IMR-90 (cell line): ENCODE measurements around the gene LONP2. TPM values are rescaled to one million over a fixed set of nuclear protein-coding genes. Genes with fewer than 3 reads are reported as not detected.

Source experiments
- ATAC-seq: fragments of 200-7000 bp; cut with Tn5 transposase; 2 replicates; pipeline ENCODE4 v1.9.1; 2020; ENCODE audit warnings: low read depth, mild to moderate bottlenecking, moderate library complexity
- BruUV-seq: library from RNA; stranded (reverse); fragments of 400-500 nt; replicated peaks from 2 replicates; lab custom pipeline; 2021; lab: Mats Ljungman, UMichigan
- CTCF ChIA-PET: fragments of 300-600 bp; formaldehyde crosslinking; extraction: SDS; loops from one replicate; lab custom pipeline; 2021; ENCODE audit warnings: antibody characterized with exemption; lab: Yijun Ruan, JAX
- POLR2A ChIA-PET: fragments of 300-600 bp; sonication (Branson Sonifier 250); formaldehyde crosslinking; loops from one replicate; lab custom pipeline; 2022; ENCODE audit warnings: antibody characterized with exemption; ENCODE audit not compliant: unreplicated experiment; lab: Charles Lee
- DNase-seq: peaks from one replicate; pipeline ENCODE4 v3.0.0; 2013
- H2AFZ ChIP-seq: replicated peaks from 2 replicates; pipeline ENCODE3; 2013; ENCODE audit warnings: low read length, mild to moderate bottlenecking; ENCODE audit not compliant: poor library complexity
- H2AK5ac ChIP-seq: 2 replicates; pipeline ENCODE4 v1.6.1; 2013; ENCODE audit warnings: low read depth, low read length, inconsistent platforms
- H2AK9ac ChIP-seq: replicated peaks from 2 replicates; pipeline ENCODE3; 2013; ENCODE audit warnings: mild to moderate bottlenecking, low read depth, low read length, moderate library complexity; ENCODE audit not compliant: poor library complexity
- H2BK120ac ChIP-seq: 2 replicates; pipeline ENCODE4 v1.6.1; 2013; ENCODE audit warnings: low read depth, low read length, inconsistent platforms
- H2BK15ac ChIP-seq: 3 replicates; pipeline ENCODE4 v1.6.1; 2013; ENCODE audit warnings: low read depth, low read length, inconsistent platforms
- H2BK20ac ChIP-seq: 2 replicates; pipeline ENCODE4 v1.6.1; 2013; ENCODE audit warnings: low read depth, mild to moderate bottlenecking, inconsistent platforms, low read length, moderate library complexity
- H2BK5ac ChIP-seq: 2 replicates; pipeline ENCODE4 v1.6.1; 2013; ENCODE audit warnings: mild to moderate bottlenecking, low read depth, low read length, inconsistent platforms; ENCODE audit not compliant: poor library complexity, severe bottlenecking
- H3K14ac ChIP-seq: replicated peaks from 2 replicates; pipeline ENCODE4 v1.6.1; 2013; ENCODE audit warnings: low read depth, low read length, inconsistent platforms
- H3K18ac ChIP-seq: 2 replicates; pipeline ENCODE4 v1.6.1; 2013; ENCODE audit warnings: low read depth, low read length, control low read depth
- H3K23ac ChIP-seq: 2 replicates; pipeline ENCODE4 v1.6.1; 2013; ENCODE audit warnings: low read depth, low read length, inconsistent platforms
- H3K27ac ChIP-seq: 2 replicates; pipeline ENCODE4 v1.5.1; 2013; ENCODE audit warnings: mild to moderate bottlenecking, control low read depth, low read length; ENCODE audit not compliant: insufficient read depth
- H3K27me3 ChIP-seq: 2 replicates; pipeline ENCODE4 v1.6.1; 2013; ENCODE audit warnings: low read length; ENCODE audit not compliant: control insufficient read depth, insufficient read depth
- H3K36me3 ChIP-seq: 2 replicates; pipeline ENCODE4 v1.6.1; 2013; ENCODE audit warnings: low read length, mixed read lengths; ENCODE audit not compliant: control insufficient read depth, insufficient read depth
- H3K4ac ChIP-seq: 2 replicates; pipeline ENCODE4 v1.6.1; 2013; ENCODE audit warnings: low read depth, low read length, inconsistent platforms
- H3K4me1 ChIP-seq: 2 replicates; pipeline ENCODE4 v1.6.1; 2013; ENCODE audit warnings: low read length, mixed read lengths; ENCODE audit not compliant: control insufficient read depth, insufficient read depth
- H3K4me2 ChIP-seq: 2 replicates; pipeline ENCODE4 v1.6.1; 2013; ENCODE audit warnings: low read depth, mild to moderate bottlenecking, control low read depth, low read length, moderate library complexity
- H3K4me3 ChIP-seq: 2 replicates; pipeline ENCODE4 v1.5.1; 2013; ENCODE audit warnings: low read depth, mild to moderate bottlenecking, control low read depth, low read length, moderate library complexity; ENCODE audit not compliant: insufficient read depth
- H3K56ac ChIP-seq: 2 replicates; pipeline ENCODE4 v1.6.1; 2013; ENCODE audit warnings: low read length, inconsistent platforms; ENCODE audit not compliant: insufficient read depth; ENCODE audit errors: extremely low read depth
- H3K79me1 ChIP-seq, 2 experiments: 2 replicates each; pipeline ENCODE4 v1.6.1; 2013; ENCODE audit warnings: low read length in 2 of 2, inconsistent platforms in 1 of 2, low read depth in 1 of 2
- H3K9ac ChIP-seq: 2 replicates; pipeline ENCODE4 v1.6.1; 2013; ENCODE audit warnings: low read depth, low read length, control low read depth
- H3K9me1 ChIP-seq: 2 replicates; pipeline ENCODE4 v1.6.1; 2013; ENCODE audit warnings: low read length, inconsistent platforms; ENCODE audit not compliant: insufficient read depth
- H3K9me3 ChIP-seq: 2 replicates; pipeline ENCODE4 v1.6.1; 2013; ENCODE audit warnings: low read length; ENCODE audit not compliant: control insufficient read depth, insufficient read depth
- H4K20me1 ChIP-seq: 2 replicates; pipeline ENCODE4 v1.6.1; 2013; ENCODE audit warnings: low read length, inconsistent platforms; ENCODE audit not compliant: insufficient read depth
- H4K5ac ChIP-seq: 2 replicates; pipeline ENCODE4 v1.6.1; 2013; ENCODE audit warnings: mild to moderate bottlenecking, low read depth, low read length, control low read depth
- H4K8ac ChIP-seq, 2 experiments: 2 replicates each; pipeline ENCODE4 v1.6.1; 2013; ENCODE audit warnings: low read depth in 2 of 2, low read length in 2 of 2, control low read depth in 1 of 2, inconsistent platforms in 1 of 2
- H4K91ac ChIP-seq: 2 replicates; pipeline ENCODE4 v1.6.1; 2013; ENCODE audit warnings: low read depth, low read length, inconsistent platforms; ENCODE audit not compliant: insufficient read depth
- BHLHE40 ChIP-seq: fragments of 150-350 bp; IDR thresholded peaks from 2 replicates; pipeline ENCODE4 v1.6.1; 2016; ENCODE audit warnings: mild to moderate bottlenecking, low read depth, low read length
- CEBPB ChIP-seq: IDR thresholded peaks from 2 replicates; pipeline ENCODE4 v1.6.1; 2012; ENCODE audit warnings: low read depth, low read length, improper control_type of control experiment
- CHD1 ChIP-seq: IDR thresholded peaks from 2 replicates; pipeline ENCODE4 v1.6.1; 2012; ENCODE audit warnings: low read depth, low read length, improper control_type of control experiment
- FOS ChIP-seq: fragments of 150-350 bp; IDR thresholded peaks from 2 replicates; pipeline ENCODE4 v1.6.1; 2016; ENCODE audit warnings: low read depth, low read length
- MAFK ChIP-seq: IDR thresholded peaks from 2 replicates; pipeline ENCODE4 v1.6.1; 2012; ENCODE audit warnings: low read depth, low read length, improper control_type of control experiment
- MAZ ChIP-seq: IDR thresholded peaks from 2 replicates; pipeline ENCODE4 v1.6.1; 2012; ENCODE audit warnings: low read depth, mild to moderate bottlenecking, low read length, improper control_type of control experiment, moderate library complexity, borderline replicate concordance
- MXI1 ChIP-seq: IDR thresholded peaks from 2 replicates; pipeline ENCODE4 v1.6.1; 2012; ENCODE audit warnings: low read depth, mild to moderate bottlenecking, low read length, moderate library complexity, borderline replicate concordance
- NFE2L2 ChIP-seq: fragments of 150-350 bp; IDR thresholded peaks from 2 replicates; pipeline ENCODE4 v1.6.1; 2016; ENCODE audit warnings: low read depth, mild to moderate bottlenecking, low read length
- POLR2A ChIP-seq: IDR thresholded peaks from 2 replicates; pipeline ENCODE4 v1.6.1; 2012; ENCODE audit warnings: mild to moderate bottlenecking, low read depth, low read length
- RAD21 ChIP-seq: IDR thresholded peaks from 2 replicates; pipeline ENCODE4 v1.6.1; 2012; ENCODE audit warnings: low read length, improper control_type of control experiment
- RCOR1 ChIP-seq: IDR thresholded peaks from 2 replicates; pipeline ENCODE4 v1.6.1; 2012; ENCODE audit warnings: mild to moderate bottlenecking, low read length, improper control_type of control experiment; ENCODE audit not compliant: insufficient replicate concordance
- RFX5 ChIP-seq: IDR thresholded peaks from 2 replicates; pipeline ENCODE4 v1.8.0; 2012; ENCODE audit warnings: low read depth, mild to moderate bottlenecking, low read length, moderate library complexity
- SMC3 ChIP-seq: fragments of 150-350 bp; IDR thresholded peaks from 2 replicates; pipeline ENCODE4 v1.6.1; 2016; ENCODE audit warnings: low read depth, mild to moderate bottlenecking, antibody characterized with exemption, low read length, moderate library complexity
- WGBS, 2 experiments: methylation state at CpG; one replicate each; pipeline versions ENCODE4 v1.1.5 to v1.1.7; 2013; ENCODE audit warnings: missing lambda C conversion rate in 2 of 2; ENCODE audit not compliant: insufficient read length in 1 of 2; ENCODE audit errors: extremely low coverage in 2 of 2; 5-methylcytosine and 5-hydroxymethylcytosine counted together
- dilution Hi-C: fragments of 300-500 bp; cut with HindIII; formaldehyde crosslinking; loops from one replicate; pipeline ENCODE4 v1.14.3; 2018; ENCODE audit warnings: low sequenced_read_pairs; ENCODE audit not compliant: unreplicated experiment
- in situ Hi-C: fragments of 300-500 bp; cut with MboI; formaldehyde crosslinking; loops from 3 replicates; pipeline ENCODE4 v1.14.3; 2019; ENCODE audit warnings: low sequenced_read_pairs, inconsistent platforms, mixed read lengths
- intact Hi-C: fragments of 100-400 bp; cut with micrococcal nuclease; formaldehyde crosslinking; loops from 2 replicates; pipeline ENCODE4 v1.10.0; 2022
- polyA plus RNA-seq, 3 experiments: library from polyadenylated mRNA; depleted of rRNA; stranded (reverse); fragments of >200 nt; gene quantifications; 2 replicates each; pipeline ENCODE4 v1.2.3, GENCODE V29; 2012; ENCODE audit warnings: low replicate concordance in 1 of 3
- total RNA-seq: library from RNA; depleted of rRNA; stranded (reverse); fragments of >200 nt; gene quantifications from 2 replicates; pipeline ENCODE4 v1.2.3, GENCODE V29; 2012
- TF ChIP-seq, protein P1 (sequence below): conservative IDR thresholded peaks from 2 replicates; pipeline ENCODE4 v1.5.1; 2012; ENCODE audit warnings: mild to moderate bottlenecking, low read depth, low read length, improper control_type of control experiment
- TF ChIP-seq, protein P2 (sequence below): fragments of 150-350 bp; IDR thresholded peaks from 2 replicates; pipeline ENCODE4 v1.6.1; 2016; ENCODE audit warnings: low read depth, mild to moderate bottlenecking, low read length, moderate library complexity, borderline replicate concordance
- TF ChIP-seq, protein P3 (sequence below): fragments of 150-350 bp; IDR thresholded peaks from 2 replicates; pipeline ENCODE4 v1.6.1; 2017; ENCODE audit warnings: mild to moderate bottlenecking, antibody characterized with exemption, low read length, low read depth

LONP2 gene
- total and polyA plus RNA-seq, 2 of the 4 experiments (the other 2 are of a cell fraction): 31.5 to 90.9 TPM

DNA sequence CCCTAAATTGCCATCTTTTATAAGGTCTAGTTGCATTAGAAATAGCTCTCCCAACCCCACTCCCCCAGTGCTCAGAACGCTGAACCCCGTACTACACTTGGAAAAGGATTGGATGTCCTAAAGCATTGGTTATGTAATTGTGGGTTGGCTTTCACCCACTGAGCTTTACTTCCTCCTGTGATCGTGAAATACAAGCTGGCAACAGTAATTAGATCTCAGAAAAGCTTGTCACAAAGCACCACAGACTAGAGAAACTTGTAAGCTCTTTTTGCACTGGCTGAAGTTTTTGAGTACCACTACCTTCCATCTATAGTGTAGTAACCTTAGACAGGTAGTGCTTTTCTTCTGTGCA is 86.7 kb downstream of the LONP2 start:
- CTCF ChIA-PET: no interaction called here
- no peak for ATAC-seq
- no peak overlapping the region for H3K27ac ChIP-seq

More for the DNA sequence above, 86.7 kb downstream of the LONP2 start:
- intact Hi-C loops: no loop called here
- Histone ChIP-seq H4K8ac (no peak overlapping the region), H4K91ac (no peak overlapping the region), H3K23ac (no peak overlapping the region), H3K79me1 (peaks cover 23 to 33% of the 10 kb centered on the region in 2 experiments), H3K4me1 (peaks cover 10% of the 10 kb centered on the region), H2AK5ac (no peak overlapping the region), H3K27me3 (no peaks in the 10 kb centered on the region), H2AFZ (no peak overlapping the region), H3K4me3 (no peak overlapping the region), H2BK120ac (no peak overlapping the region), H3K9me1 (peaks cover 4% of the 10 kb centered on the region; the same call in 1 of the 2 replicates), H4K5ac (no peak overlapping the region), H2BK20ac (no peak overlapping the region), H3K4me2 (no peak overlapping the region), H2BK5ac (no peak overlapping the region), H3K56ac (no peak overlapping the region), H3K4ac (no peak overlapping the region), H3K36me3 (peaks cover 8% of the 10 kb centered on the region), H2BK15ac (no peak overlapping the region), H3K14ac (no peak overlapping the region), H4K20me1 (no peaks in the 10 kb centered on the region), H2AK9ac (no peak overlapping the region), H3K9ac (no peak overlapping the region), H3K18ac (no peak overlapping the region), H3K9me3 (no peaks in the 10 kb centered on the region)
- WGBS, 2 experiments: no CpG with 5 or more reads among the region's 3 CpGs
- dilution Hi-C loops: no loop called here
- no TSS peak for BruUV-seq
- POLR2A ChIA-PET: no interaction called here
- DNase-seq: no peak
- TF ChIP-seq, protein P1, sequence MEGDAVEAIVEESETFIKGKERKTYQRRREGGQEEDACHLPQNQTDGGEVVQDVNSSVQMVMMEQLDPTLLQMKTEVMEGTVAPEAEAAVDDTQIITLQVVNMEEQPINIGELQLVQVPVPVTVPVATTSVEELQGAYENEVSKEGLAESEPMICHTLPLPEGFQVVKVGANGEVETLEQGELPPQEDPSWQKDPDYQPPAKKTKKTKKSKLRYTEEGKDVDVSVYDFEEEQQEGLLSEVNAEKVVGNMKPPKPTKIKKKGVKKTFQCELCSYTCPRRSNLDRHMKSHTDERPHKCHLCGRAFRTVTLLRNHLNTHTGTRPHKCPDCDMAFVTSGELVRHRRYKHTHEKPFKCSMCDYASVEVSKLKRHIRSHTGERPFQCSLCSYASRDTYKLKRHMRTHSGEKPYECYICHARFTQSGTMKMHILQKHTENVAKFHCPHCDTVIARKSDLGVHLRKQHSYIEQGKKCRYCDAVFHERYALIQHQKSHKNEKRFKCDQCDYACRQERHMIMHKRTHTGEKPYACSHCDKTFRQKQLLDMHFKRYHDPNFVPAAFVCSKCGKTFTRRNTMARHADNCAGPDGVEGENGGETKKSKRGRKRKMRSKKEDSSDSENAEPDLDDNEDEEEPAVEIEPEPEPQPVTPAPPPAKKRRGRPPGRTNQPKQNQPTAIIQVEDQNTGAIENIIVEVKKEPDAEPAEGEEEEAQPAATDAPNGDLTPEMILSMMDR: no peak
- TF ChIP-seq MAZ: no peak
- no peak for TF ChIP-seq CHD1
- no peak for TF ChIP-seq POLR2A
- no peak for TF ChIP-seq FOS
- TF ChIP-seq, protein P2, sequence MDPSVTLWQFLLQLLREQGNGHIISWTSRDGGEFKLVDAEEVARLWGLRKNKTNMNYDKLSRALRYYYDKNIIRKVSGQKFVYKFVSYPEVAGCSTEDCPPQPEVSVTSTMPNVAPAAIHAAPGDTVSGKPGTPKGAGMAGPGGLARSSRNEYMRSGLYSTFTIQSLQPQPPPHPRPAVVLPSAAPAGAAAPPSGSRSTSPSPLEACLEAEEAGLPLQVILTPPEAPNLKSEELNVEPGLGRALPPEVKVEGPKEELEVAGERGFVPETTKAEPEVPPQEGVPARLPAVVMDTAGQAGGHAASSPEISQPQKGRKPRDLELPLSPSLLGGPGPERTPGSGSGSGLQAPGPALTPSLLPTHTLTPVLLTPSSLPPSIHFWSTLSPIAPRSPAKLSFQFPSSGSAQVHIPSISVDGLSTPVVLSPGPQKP: no peak
- TF ChIP-seq CEBPB: no peak
- no peak for TF ChIP-seq SMC3
- no peak for TF ChIP-seq NFE2L2
- no peak for TF ChIP-seq RCOR1
- TF ChIP-seq BHLHE40: no peak
- TF ChIP-seq, protein P3, sequence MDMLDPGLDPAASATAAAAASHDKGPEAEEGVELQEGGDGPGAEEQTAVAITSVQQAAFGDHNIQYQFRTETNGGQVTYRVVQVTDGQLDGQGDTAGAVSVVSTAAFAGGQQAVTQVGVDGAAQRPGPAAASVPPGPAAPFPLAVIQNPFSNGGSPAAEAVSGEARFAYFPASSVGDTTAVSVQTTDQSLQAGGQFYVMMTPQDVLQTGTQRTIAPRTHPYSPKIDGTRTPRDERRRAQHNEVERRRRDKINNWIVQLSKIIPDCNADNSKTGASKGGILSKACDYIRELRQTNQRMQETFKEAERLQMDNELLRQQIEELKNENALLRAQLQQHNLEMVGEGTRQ: no peak
- TF ChIP-seq MAFK: no peak
- no peak for TF ChIP-seq RFX5
- no peak for TF ChIP-seq MXI1
- no peak for TF ChIP-seq RAD21
- in situ Hi-C loops: no loop called here
